ENCODE results near the gene PAK5. TPM values are rescaled to one million over a fixed set of nuclear protein-coding genes. Genes with fewer than 3 reads are reported as not detected.
A peak's percentile ranks its signal among the peaks of the same experiment; 100 is the strongest.

The PAK5 gene
- total and polyA plus RNA-seq, 2 experiments from 2014 or later, result 0.57 to 1.1 TPM

- TF ChIP-seq ZNF331 (CRISPR knock-in tag; IDR thresholded peaks at IDR 0.05; ENCODE audit: low read depth) (no peak), ZNF114 (CRISPR knock-in tag; IDR thresholded peaks at IDR 0.05) (no peak), POLR2AphosphoS5 (IDR thresholded peaks at IDR 0.05; ENCODE audit: low read depth) (no peak)
- TF ChIP-seq, protein P1, sequence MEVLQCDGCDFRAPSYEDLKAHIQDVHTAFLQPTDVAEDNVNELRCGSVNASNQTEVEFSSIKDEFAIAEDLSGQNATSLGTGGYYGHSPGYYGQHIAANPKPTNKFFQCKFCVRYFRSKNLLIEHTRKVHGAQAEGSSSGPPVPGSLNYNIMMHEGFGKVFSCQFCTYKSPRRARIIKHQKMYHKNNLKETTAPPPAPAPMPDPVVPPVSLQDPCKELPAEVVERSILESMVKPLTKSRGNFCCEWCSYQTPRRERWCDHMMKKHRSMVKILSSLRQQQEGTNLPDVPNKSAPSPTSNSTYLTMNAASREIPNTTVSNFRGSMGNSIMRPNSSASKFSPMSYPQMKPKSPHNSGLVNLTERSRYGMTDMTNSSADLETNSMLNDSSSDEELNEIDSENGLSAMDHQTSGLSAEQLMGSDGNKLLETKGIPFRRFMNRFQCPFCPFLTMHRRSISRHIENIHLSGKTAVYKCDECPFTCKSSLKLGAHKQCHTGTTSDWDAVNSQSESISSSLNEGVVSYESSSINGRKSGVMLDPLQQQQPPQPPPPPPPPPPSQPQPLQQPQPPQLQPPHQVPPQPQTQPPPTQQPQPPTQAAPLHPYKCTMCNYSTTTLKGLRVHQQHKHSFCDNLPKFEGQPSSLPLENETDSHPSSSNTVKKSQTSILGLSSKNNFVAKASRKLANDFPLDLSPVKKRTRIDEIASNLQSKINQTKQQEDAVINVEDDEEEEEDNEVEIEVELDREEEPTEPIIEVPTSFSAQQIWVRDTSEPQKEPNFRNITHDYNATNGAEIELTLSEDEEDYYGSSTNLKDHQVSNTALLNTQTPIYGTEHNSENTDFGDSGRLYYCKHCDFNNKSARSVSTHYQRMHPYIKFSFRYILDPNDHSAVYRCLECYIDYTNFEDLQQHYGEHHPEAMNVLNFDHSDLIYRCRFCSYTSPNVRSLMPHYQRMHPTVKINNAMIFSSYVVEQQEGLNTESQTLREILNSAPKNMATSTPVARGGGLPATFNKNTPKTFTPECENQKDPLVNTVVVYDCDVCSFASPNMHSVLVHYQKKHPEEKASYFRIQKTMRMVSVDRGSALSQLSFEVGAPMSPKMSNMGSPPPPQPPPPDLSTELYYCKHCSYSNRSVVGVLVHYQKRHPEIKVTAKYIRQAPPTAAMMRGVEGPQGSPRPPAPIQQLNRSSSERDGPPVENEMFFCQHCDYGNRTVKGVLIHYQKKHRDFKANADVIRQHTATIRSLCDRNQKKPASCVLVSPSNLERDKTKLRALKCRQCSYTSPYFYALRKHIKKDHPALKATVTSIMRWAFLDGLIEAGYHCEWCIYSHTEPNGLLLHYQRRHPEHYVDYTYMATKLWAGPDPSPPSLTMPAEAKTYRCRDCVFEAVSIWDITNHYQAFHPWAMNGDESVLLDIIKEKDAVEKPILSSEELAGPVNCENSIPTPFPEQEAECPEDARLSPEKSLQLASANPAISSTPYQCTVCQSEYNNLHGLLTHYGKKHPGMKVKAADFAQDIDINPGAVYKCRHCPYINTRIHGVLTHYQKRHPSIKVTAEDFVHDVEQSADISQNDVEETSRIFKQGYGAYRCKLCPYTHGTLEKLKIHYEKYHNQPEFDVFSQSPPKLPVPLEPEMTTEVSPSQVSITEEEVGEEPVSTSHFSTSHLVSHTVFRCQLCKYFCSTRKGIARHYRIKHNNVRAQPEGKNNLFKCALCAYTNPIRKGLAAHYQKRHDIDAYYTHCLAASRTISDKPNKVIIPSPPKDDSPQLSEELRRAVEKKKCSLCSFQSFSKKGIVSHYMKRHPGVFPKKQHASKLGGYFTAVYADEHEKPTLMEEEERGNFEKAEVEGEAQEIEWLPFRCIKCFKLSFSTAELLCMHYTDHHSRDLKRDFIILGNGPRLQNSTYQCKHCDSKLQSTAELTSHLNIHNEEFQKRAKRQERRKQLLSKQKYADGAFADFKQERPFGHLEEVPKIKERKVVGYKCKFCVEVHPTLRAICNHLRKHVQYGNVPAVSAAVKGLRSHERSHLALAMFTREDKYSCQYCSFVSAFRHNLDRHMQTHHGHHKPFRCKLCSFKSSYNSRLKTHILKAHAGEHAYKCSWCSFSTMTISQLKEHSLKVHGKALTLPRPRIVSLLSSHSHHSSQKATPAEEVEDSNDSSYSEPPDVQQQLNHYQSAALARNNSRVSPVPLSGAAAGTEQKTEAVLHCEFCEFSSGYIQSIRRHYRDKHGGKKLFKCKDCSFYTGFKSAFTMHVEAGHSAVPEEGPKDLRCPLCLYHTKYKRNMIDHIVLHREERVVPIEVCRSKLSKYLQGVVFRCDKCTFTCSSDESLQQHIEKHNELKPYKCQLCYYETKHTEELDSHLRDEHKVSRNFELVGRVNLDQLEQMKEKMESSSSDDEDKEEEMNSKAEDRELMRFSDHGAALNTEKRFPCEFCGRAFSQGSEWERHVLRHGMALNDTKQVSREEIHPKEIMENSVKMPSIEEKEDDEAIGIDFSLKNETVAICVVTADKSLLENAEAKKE (CRISPR knock-in tag; IDR thresholded peaks at IDR 0.05), result no peak
- Histone ChIP-seq H4K20me1 (replicated peaks; ENCODE audit: insufficient read depth) (no peaks in the 10 kb centered on the region), H2AFZ (no peak overlapping the region), H3K36me3 (ENCODE audit: insufficient read depth) (no peaks in the 10 kb centered on the region), H3F3A (replicated peaks; ENCODE audit: low read depth) (no peaks in the 10 kb centered on the region), H3K27ac (ENCODE audit: low read depth) (no peak overlapping the region), H3K27me3 (ENCODE audit: insufficient read depth) (no peaks in the 10 kb centered on the region), H3K79me2 (replicated peaks; ENCODE audit: insufficient read depth) (no peaks in the 10 kb centered on the region), H3K4me1 (ENCODE audit: insufficient read depth) (no peaks in the 10 kb centered on the region; the same call in 1 of the 2 replicates), H3K4me2 (no peak overlapping the region), H3K4me3 (no peak overlapping the region), H3K9me2 (ENCODE audit: insufficient read depth) (no peaks in the 10 kb centered on the region)
- no peaks in the 10 kb centered on the region for H3K9me3 Mint-ChIP-seq
- no peaks in the 10 kb centered on the region for H3K36me3 Mint-ChIP-seq (ENCODE audit: low read depth)
- H3K4me1 Mint-ChIP-seq, result peaks cover 12% of the 10 kb centered on the region
- H3K27ac Mint-ChIP-seq, result 0 out of 2 replicates have a peak overlapping the region, but pooled peaks have one; percentile 21
- no peaks in the 10 kb centered on the region for H3K27me3 Mint-ChIP-seq (ENCODE audit: insufficient read depth, low read depth, poor library complexity)
- ATAC-seq (peak; percentile 64), DNase-seq (ENCODE audit: low spot score) (no peak)
- H3K4me3 Mint-ChIP-seq, result no peak overlapping the region
These were observed 152.0 kb downstream of the PAK5 start for GRCh38 chr20:9686866-9687265.

- Histone ChIP-seq H3K4me1 (ENCODE audit: insufficient read depth) (no peaks in the 10 kb centered on the region; the same call in 1 of the 2 replicates), H2AFZ (no peak overlapping the region), H3K9me2 (ENCODE audit: insufficient read depth) (no peaks in the 10 kb centered on the region), H3K79me2 (replicated peaks; ENCODE audit: insufficient read depth) (no peaks in the 10 kb centered on the region), H3K27me3 (ENCODE audit: insufficient read depth) (no peaks in the 10 kb centered on the region), H3K4me2 (no peak overlapping the region), H3K36me3 (ENCODE audit: insufficient read depth) (no peaks in the 10 kb centered on the region), H4K20me1 (replicated peaks; ENCODE audit: insufficient read depth) (no peaks in the 10 kb centered on the region), H3K4me3 (no peak overlapping the region), H3K27ac (ENCODE audit: low read depth) (no peak overlapping the region), H3F3A (replicated peaks; ENCODE audit: low read depth) (no peaks in the 10 kb centered on the region)
- H3K36me3 Mint-ChIP-seq (ENCODE audit: low read depth), result no peaks in the 10 kb centered on the region
- ATAC-seq (peak; percentile 64), DNase-seq (ENCODE audit: low spot score) (peak; percentile 9)
- H3K4me1 Mint-ChIP-seq, result peaks cover 12% of the 10 kb centered on the region
- H3K9me3 Mint-ChIP-seq, result no peaks in the 10 kb centered on the region
- no peak overlapping the region for H3K4me3 Mint-ChIP-seq
- no peaks in the 10 kb centered on the region for H3K27me3 Mint-ChIP-seq (ENCODE audit: insufficient read depth, low read depth, poor library complexity)
- no peak for TF ChIP-seq REST (IDR thresholded peaks at IDR 0.05; ENCODE audit: unreplicated experiment)
- H3K27ac Mint-ChIP-seq, result 0 out of 2 replicates have a peak overlapping the region, but pooled peaks have one; percentile 21
These were observed 152.4 kb downstream of the PAK5 start for GRCh38 chr20:9686455-9686854.
